GM23338 (cell line): ENCODE measurements around the gene NXN. TPM values are rescaled to one million over a fixed set of nuclear protein-coding genes. Genes with fewer than 3 reads are reported as not detected.

ENCODE experiments used
- ATAC-seq: fragments of 200-7000 bp; cut with Tn5 transposase; 3 replicates; pipeline ENCODE4 v1.9.1; 2020
- DNase-seq: peaks from one replicate; pipeline ENCODE4 v3.0.0-alpha.2; 2015; ENCODE audit warnings: low spot score
- H2AFZ ChIP-seq: fragments of 200-600 bp; sonication (generic); 2 replicates; pipeline ENCODE4 v1.8.0; 2016; ENCODE audit warnings: antibody characterized with exemption, mild to moderate bottlenecking, moderate library complexity
- H3F3A ChIP-seq: fragments of 200-600 bp; sonication (generic); replicated peaks from 2 replicates; pipeline ENCODE4 v1.8.0; 2017; ENCODE audit warnings: antibody characterized with exemption, mixed run types, low read depth
- H3K27ac ChIP-seq: fragments of 200-600 bp; sonication (generic); 2 replicates; pipeline ENCODE4 v1.6.1; 2016; ENCODE audit warnings: low read depth
- H3K27me3 ChIP-seq: fragments of 200-600 bp; sonication (generic); 2 replicates; pipeline ENCODE4 v1.8.0; 2016; ENCODE audit warnings: mild to moderate bottlenecking, mixed run types, moderate library complexity; ENCODE audit not compliant: insufficient read depth
- H3K36me3 ChIP-seq: fragments of 200-600 bp; sonication (generic); 2 replicates; pipeline ENCODE4 v1.8.0; 2016; ENCODE audit warnings: mild to moderate bottlenecking; ENCODE audit not compliant: insufficient read depth
- H3K4me1 ChIP-seq: fragments of 200-600 bp; sonication (generic); 2 replicates; pipeline ENCODE4 v1.8.0; 2016; ENCODE audit warnings: mild to moderate bottlenecking, moderate library complexity; ENCODE audit not compliant: insufficient read depth
- H3K4me2 ChIP-seq: fragments of 200-600 bp; sonication (generic); 2 replicates; pipeline ENCODE4 v1.7.1; 2017; ENCODE audit warnings: mixed run types
- H3K4me3 ChIP-seq: fragments of 200-600 bp; sonication (generic); 2 replicates; pipeline ENCODE4 v1.6.1; 2016; ENCODE audit warnings: mixed run types
- H3K79me2 ChIP-seq: fragments of 200-600 bp; sonication (generic); replicated peaks from 2 replicates; pipeline ENCODE4 v1.8.0; 2017; ENCODE audit warnings: mild to moderate bottlenecking; ENCODE audit not compliant: insufficient read depth
- H3K9me2 ChIP-seq: fragments of 200-600 bp; sonication (generic); 2 replicates; pipeline ENCODE4 v1.8.0; 2017; ENCODE audit not compliant: insufficient read depth
- H4K20me1 ChIP-seq: fragments of 200-600 bp; sonication (generic); replicated peaks from 2 replicates; pipeline ENCODE4 v1.8.0; 2017; ENCODE audit warnings: mild to moderate bottlenecking; ENCODE audit not compliant: insufficient read depth
- H3K27ac Mint-ChIP-seq: 2 replicates; pipeline ENCODE4 v1.8.0; 2020; ENCODE audit warnings: inconsistent platforms, mild to moderate bottlenecking, moderate library complexity, mixed read lengths
- H3K27me3 Mint-ChIP-seq: 3 replicates; pipeline ENCODE4 v1.8.0; 2022; ENCODE audit warnings: low read depth, mild to moderate bottlenecking, moderate library complexity, mixed read lengths, inconsistent platforms; ENCODE audit not compliant: insufficient read depth, poor library complexity
- H3K36me3 Mint-ChIP-seq: 3 replicates; pipeline ENCODE4 v1.8.0; 2021; ENCODE audit warnings: low read depth, mild to moderate bottlenecking, inconsistent platforms, moderate library complexity, mixed read lengths
- H3K4me1 Mint-ChIP-seq: 3 replicates; pipeline ENCODE4 v1.8.0; 2020; ENCODE audit warnings: mild to moderate bottlenecking, inconsistent platforms, mixed read lengths
- H3K4me3 Mint-ChIP-seq: 3 replicates; pipeline ENCODE4 v1.8.0; 2021; ENCODE audit warnings: moderate library complexity, mild to moderate bottlenecking, inconsistent platforms, mixed read lengths
- H3K9me3 Mint-ChIP-seq: 3 replicates; pipeline ENCODE4 v1.8.0; 2020; ENCODE audit warnings: moderate library complexity, mild to moderate bottlenecking, inconsistent platforms, mixed read lengths
- ETS1 ChIP-seq: IDR thresholded peaks from 2 replicates; pipeline ENCODE4 v1.6.1; 2016; ENCODE audit warnings: antibody characterized with exemption
- ZNF331 ChIP-seq: fragments of 250-450 bp; sonication (Bioruptor Pico); IDR thresholded peaks from 2 replicates; pipeline ENCODE4 v1.5.0; 2020; ENCODE audit warnings: low read depth, mild to moderate bottlenecking, moderate library complexity
- polyA plus RNA-seq: library from polyadenylated mRNA; unstranded; fragments of >200 nt; fragmentation: Nextera tagmentation; extraction: Ambion mirVana; gene quantifications from 2 replicates; pipeline ENCODE4 v1.2.1, GENCODE V29; 2016
- total RNA-seq: library from RNA; depleted of rRNA; stranded (reverse); fragments of >200 nt; shearing (Covaris generic); gene quantifications from 2 replicates; pipeline ENCODE4 v1.2.3, GENCODE V29; 2014
- TF ChIP-seq, protein P1 (sequence below): fragments of 250-450 bp; sonication (Bioruptor Pico); IDR thresholded peaks from 2 replicates; pipeline ENCODE4 v1.5.0; 2020; ENCODE audit warnings: mild to moderate bottlenecking, moderate library complexity
- TF ChIP-seq, protein P2 (sequence below), 2 experiments: fragments of 200-600 bp in 1 of 2; sonication (generic) in 1 of 2; conservative IDR thresholded peaks; 2 replicates each; pipeline versions ENCODE4 v1.5.1 to v1.6.1; 2016 to 2017; ENCODE audit warnings: antibody characterized with exemption in 2 of 2, low read depth in 2 of 2, mild to moderate bottlenecking in 2 of 2, moderate library complexity in 1 of 2

The NXN gene
- total and polyA plus RNA-seq, 2 experiments from 2014 or later, result 31.8 to 105 TPM

DNA sequence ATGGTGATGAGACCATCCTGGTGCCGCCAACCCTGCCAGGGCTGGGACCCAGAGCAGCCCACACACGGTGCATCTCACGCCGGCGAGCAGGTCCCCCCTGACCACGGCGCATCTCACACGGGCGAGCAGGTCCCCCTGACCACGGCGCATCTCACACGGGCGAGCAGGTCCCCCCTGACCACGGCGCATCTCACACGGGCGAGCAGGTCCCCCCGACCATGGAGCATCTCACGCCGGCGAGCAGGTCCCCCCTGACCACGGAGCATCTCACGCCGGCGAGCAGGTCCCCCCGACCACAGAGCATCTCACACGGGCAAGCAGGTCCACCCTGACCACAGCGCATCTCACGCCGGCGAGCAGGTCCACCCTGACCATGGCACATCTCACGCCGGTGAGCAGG lies 138.3 kb downstream of the NXN start (continued):
- TF ChIP-seq, protein P1, sequence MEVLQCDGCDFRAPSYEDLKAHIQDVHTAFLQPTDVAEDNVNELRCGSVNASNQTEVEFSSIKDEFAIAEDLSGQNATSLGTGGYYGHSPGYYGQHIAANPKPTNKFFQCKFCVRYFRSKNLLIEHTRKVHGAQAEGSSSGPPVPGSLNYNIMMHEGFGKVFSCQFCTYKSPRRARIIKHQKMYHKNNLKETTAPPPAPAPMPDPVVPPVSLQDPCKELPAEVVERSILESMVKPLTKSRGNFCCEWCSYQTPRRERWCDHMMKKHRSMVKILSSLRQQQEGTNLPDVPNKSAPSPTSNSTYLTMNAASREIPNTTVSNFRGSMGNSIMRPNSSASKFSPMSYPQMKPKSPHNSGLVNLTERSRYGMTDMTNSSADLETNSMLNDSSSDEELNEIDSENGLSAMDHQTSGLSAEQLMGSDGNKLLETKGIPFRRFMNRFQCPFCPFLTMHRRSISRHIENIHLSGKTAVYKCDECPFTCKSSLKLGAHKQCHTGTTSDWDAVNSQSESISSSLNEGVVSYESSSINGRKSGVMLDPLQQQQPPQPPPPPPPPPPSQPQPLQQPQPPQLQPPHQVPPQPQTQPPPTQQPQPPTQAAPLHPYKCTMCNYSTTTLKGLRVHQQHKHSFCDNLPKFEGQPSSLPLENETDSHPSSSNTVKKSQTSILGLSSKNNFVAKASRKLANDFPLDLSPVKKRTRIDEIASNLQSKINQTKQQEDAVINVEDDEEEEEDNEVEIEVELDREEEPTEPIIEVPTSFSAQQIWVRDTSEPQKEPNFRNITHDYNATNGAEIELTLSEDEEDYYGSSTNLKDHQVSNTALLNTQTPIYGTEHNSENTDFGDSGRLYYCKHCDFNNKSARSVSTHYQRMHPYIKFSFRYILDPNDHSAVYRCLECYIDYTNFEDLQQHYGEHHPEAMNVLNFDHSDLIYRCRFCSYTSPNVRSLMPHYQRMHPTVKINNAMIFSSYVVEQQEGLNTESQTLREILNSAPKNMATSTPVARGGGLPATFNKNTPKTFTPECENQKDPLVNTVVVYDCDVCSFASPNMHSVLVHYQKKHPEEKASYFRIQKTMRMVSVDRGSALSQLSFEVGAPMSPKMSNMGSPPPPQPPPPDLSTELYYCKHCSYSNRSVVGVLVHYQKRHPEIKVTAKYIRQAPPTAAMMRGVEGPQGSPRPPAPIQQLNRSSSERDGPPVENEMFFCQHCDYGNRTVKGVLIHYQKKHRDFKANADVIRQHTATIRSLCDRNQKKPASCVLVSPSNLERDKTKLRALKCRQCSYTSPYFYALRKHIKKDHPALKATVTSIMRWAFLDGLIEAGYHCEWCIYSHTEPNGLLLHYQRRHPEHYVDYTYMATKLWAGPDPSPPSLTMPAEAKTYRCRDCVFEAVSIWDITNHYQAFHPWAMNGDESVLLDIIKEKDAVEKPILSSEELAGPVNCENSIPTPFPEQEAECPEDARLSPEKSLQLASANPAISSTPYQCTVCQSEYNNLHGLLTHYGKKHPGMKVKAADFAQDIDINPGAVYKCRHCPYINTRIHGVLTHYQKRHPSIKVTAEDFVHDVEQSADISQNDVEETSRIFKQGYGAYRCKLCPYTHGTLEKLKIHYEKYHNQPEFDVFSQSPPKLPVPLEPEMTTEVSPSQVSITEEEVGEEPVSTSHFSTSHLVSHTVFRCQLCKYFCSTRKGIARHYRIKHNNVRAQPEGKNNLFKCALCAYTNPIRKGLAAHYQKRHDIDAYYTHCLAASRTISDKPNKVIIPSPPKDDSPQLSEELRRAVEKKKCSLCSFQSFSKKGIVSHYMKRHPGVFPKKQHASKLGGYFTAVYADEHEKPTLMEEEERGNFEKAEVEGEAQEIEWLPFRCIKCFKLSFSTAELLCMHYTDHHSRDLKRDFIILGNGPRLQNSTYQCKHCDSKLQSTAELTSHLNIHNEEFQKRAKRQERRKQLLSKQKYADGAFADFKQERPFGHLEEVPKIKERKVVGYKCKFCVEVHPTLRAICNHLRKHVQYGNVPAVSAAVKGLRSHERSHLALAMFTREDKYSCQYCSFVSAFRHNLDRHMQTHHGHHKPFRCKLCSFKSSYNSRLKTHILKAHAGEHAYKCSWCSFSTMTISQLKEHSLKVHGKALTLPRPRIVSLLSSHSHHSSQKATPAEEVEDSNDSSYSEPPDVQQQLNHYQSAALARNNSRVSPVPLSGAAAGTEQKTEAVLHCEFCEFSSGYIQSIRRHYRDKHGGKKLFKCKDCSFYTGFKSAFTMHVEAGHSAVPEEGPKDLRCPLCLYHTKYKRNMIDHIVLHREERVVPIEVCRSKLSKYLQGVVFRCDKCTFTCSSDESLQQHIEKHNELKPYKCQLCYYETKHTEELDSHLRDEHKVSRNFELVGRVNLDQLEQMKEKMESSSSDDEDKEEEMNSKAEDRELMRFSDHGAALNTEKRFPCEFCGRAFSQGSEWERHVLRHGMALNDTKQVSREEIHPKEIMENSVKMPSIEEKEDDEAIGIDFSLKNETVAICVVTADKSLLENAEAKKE (CRISPR knock-in tag), result no peak
- TF ChIP-seq ETS1 (no peak), ZNF331 (CRISPR knock-in tag) (no peak)

- Histone ChIP-seq H3K9me2 (no peaks in the 10 kb centered on the region), H3K36me3 (no peaks in the 10 kb centered on the region), H3K4me3 (no peak overlapping the region), H2AFZ (no peak overlapping the region), H3K79me2 (peaks cover 84% of the 10 kb centered on the region), H3K4me2 (no peak overlapping the region), H4K20me1 (peaks cover 3% of the 10 kb centered on the region; the same call in 1 of the 2 replicates), H3K4me1 (peaks cover 11% of the 10 kb centered on the region; the same call in 1 of the 2 replicates), H3K27ac (0 out of 2 replicates have a peak overlapping the region, but pooled peaks have one; percentile 39), H3K27me3 (no peaks in the 10 kb centered on the region), H3F3A (peaks cover 6% of the 10 kb centered on the region; the same call in 1 of the 2 replicates)
- DNase-seq (no peak), ATAC-seq (no peak)
- Mint-ChIP-seq H3K27me3 (peaks cover 19% of the 10 kb centered on the region), H3K4me1 (peaks cover 17% of the 10 kb centered on the region), H3K9me3 (peaks cover 6% of the 10 kb centered on the region; the same call in 2 of the 3 replicates), H3K4me3 (no peak overlapping the region), H3K36me3 (peaks cover 26% of the 10 kb centered on the region), H3K27ac (no peak overlapping the region)
- TF ChIP-seq, protein P1 (CRISPR knock-in tag), result no peak
- TF ChIP-seq, protein P2, sequence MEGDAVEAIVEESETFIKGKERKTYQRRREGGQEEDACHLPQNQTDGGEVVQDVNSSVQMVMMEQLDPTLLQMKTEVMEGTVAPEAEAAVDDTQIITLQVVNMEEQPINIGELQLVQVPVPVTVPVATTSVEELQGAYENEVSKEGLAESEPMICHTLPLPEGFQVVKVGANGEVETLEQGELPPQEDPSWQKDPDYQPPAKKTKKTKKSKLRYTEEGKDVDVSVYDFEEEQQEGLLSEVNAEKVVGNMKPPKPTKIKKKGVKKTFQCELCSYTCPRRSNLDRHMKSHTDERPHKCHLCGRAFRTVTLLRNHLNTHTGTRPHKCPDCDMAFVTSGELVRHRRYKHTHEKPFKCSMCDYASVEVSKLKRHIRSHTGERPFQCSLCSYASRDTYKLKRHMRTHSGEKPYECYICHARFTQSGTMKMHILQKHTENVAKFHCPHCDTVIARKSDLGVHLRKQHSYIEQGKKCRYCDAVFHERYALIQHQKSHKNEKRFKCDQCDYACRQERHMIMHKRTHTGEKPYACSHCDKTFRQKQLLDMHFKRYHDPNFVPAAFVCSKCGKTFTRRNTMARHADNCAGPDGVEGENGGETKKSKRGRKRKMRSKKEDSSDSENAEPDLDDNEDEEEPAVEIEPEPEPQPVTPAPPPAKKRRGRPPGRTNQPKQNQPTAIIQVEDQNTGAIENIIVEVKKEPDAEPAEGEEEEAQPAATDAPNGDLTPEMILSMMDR (conservative IDR thresholded peaks at IDR 0.05; ENCODE audit: low read depth in 2 of 2), result no peak
Measured at GRCh38 chr17:838486-838885, 141.1 kb downstream of the NXN start.
